CD4-positive, CD25-positive, alpha-beta regulatory T cell (primary cell): ENCODE measurements around the gene R3HDM1. TPM values are rescaled to one million over a fixed set of nuclear protein-coding genes. Genes with fewer than 3 reads are reported as not detected.

Experiments used
- ATAC-seq, 2 donors: fragments of 150-1000 bp; cut with Tn5 transposase; one replicate each; pipeline ENCODE4 v1.10.0; 2021; ENCODE audit warnings: low read depth in 2 of 2, moderate number of reproducible peaks in 2 of 2, moderate library complexity in 1 of 2
- DNase-seq, 3 donors: peaks; one replicate each; pipeline versions ENCODE4 v3.0.0 to v3.0.0-alpha.2; 2012 to 2022; ENCODE audit warnings: mixed read lengths in 1 of 3
- H3K27ac ChIP-seq: one replicate; pipeline ENCODE4 v1.7.0; 2013; ENCODE audit warnings: mild to moderate bottlenecking, low read length; ENCODE audit not compliant: insufficient read depth, poor library complexity, severe bottlenecking
- H3K27me3 ChIP-seq: one replicate; pipeline ENCODE4 v1.7.0; 2013; ENCODE audit warnings: low read length; ENCODE audit not compliant: control insufficient read depth, insufficient read depth
- H3K36me3 ChIP-seq: one replicate; pipeline ENCODE4 v1.7.0; 2013; ENCODE audit warnings: mild to moderate bottlenecking, low read length, moderate library complexity; ENCODE audit not compliant: control insufficient read depth, insufficient read depth
- H3K4me1 ChIP-seq: 2 replicates; pipeline ENCODE4 v1.7.0; 2013; ENCODE audit warnings: mild to moderate bottlenecking, low read length; ENCODE audit not compliant: insufficient read depth, control insufficient read depth, poor library complexity, severe bottlenecking
- H3K4me3 ChIP-seq: one replicate; pipeline ENCODE4 v1.7.0; 2013; ENCODE audit warnings: low read depth, mild to moderate bottlenecking, low read length, moderate library complexity
- H3K9me3 ChIP-seq, 2 experiments: 1 replicate in 1 of 2; 2 replicates in 1 of 2; pipeline ENCODE4 v1.7.0; 2013; ENCODE audit warnings: low read length in 2 of 2, mild to moderate bottlenecking in 1 of 2, moderate library complexity in 1 of 2; ENCODE audit not compliant: control insufficient read depth in 2 of 2
- H3K27ac Mint-ChIP-seq, 3 donors: one replicate each; pipeline ENCODE4 v1.8.0; 2020 to 2022; ENCODE audit warnings: mild to moderate bottlenecking in 3 of 3, mixed read lengths in 3 of 3, moderate library complexity in 2 of 3
- H3K27me3 Mint-ChIP-seq: one replicate; pipeline ENCODE4 v1.8.0; 2022; ENCODE audit warnings: mild to moderate bottlenecking, mixed read lengths
- H3K36me3 Mint-ChIP-seq: one replicate; pipeline ENCODE4 v1.8.0; 2020; ENCODE audit warnings: mixed read lengths
- H3K4me1 Mint-ChIP-seq, 4 donors: one replicate each; pipeline ENCODE4 v1.8.0; 2020 to 2022; ENCODE audit warnings: mixed read lengths in 4 of 4, mild to moderate bottlenecking in 1 of 4
- H3K4me3 Mint-ChIP-seq, 4 donors: one replicate each; pipeline ENCODE4 v1.8.0; 2020 to 2022; ENCODE audit warnings: mild to moderate bottlenecking in 4 of 4, mixed read lengths in 4 of 4, moderate library complexity in 3 of 4
- H3K9me3 Mint-ChIP-seq, 7 donors: one replicate each; pipeline ENCODE4 v1.8.0; 2020 to 2022; ENCODE audit warnings: mixed read lengths in 7 of 7, mild to moderate bottlenecking in 3 of 7, moderate library complexity in 2 of 7
- polyA plus RNA-seq, 4 donors: library from polyadenylated mRNA; unstranded; fragments of 300-500 nt; fragmentation: Illumina TruSeq; gene quantifications; one replicate each; pipeline ENCODE4 v1.2.3, GENCODE V29; 2021
- total RNA-seq: library from RNA; stranded (reverse); gene quantifications from one replicate; pipeline ENCODE4 v1.2.3, GENCODE V29; 2022

R3HDM1 gene
- total and polyA plus RNA-seq, 5 donors from 2014 or later, result 8.3 to 43.9 (median 16.3) TPM

- Histone ChIP-seq H3K36me3 (peaks cover 20% of the 10 kb centered on the region), H3K27me3 (no peaks in the 10 kb centered on the region), H3K4me1 (peaks cover 3% of the 10 kb centered on the region), H3K27ac (no peak overlapping the region), H3K9me3 (no peaks in the 10 kb centered on the region), H3K4me3 (no peak overlapping the region)
- no peaks in the 10 kb centered on the region for H3K27me3 Mint-ChIP-seq
- peaks cover 45% of the 10 kb centered on the region for H3K36me3 Mint-ChIP-seq
- H3K4me1 Mint-ChIP-seq, result peaks cover 11 to 21% (median 15%) of the 10 kb centered on the region in 4 donors
- no peaks in the 10 kb centered on the region for H3K9me3 Mint-ChIP-seq
- H3K27ac Mint-ChIP-seq, result no peak overlapping the region
- no peak overlapping the region for H3K4me3 Mint-ChIP-seq
- ATAC-seq (no peak), DNase-seq (no peak)
Observed at GRCh38 chr2:135663148-135663700, 131.9 kb downstream of the R3HDM1 start.

DNA sequence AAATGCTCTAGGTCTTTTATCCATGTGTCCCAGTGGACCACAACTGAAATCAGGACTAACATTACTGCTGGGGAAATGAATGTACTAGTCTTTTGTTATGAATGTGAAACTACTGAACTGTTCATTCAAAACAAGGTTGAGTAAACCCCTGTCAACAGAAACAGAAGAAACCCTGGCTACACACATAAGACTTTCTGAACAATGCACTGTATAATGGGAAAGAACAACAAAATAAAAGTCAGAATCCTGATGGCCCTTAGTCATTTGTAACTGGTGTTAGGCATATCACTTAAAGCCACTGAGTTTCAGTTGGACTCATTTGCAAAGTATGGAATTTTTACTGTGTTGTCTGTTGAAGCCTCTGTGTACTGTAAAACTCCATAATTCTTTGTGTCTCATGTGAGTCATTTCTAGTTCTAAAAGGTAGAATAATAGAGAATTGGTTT is 133.4 kb downstream of the R3HDM1 start:
- no peaks in the 10 kb centered on the region for H3K9me3 ChIP-seq
- Mint-ChIP-seq H3K36me3 (peaks cover 45% of the 10 kb centered on the region), H3K27me3 (no peaks in the 10 kb centered on the region), H3K4me1 (peaks cover 11 to 17% (median 14%) of the 10 kb centered on the region in 4 donors), H3K9me3 (no peaks in the 10 kb centered on the region), H3K27ac (peak overlapping the region in 2 of 3 donors; percentile 1 to 4), H3K4me3 (no peak overlapping the region)
- H3K27me3 ChIP-seq, result no peaks in the 10 kb centered on the region
- H3K4me1 ChIP-seq, result no peaks in the 10 kb centered on the region
- H3K27ac ChIP-seq, result no peak overlapping the region
- ATAC-seq (no peak), DNase-seq (peak in 1 of 3 donors; percentile 20)
- H3K36me3 ChIP-seq, result peaks cover 27% of the 10 kb centered on the region
- H3K4me3 ChIP-seq, result no peak overlapping the region

DNA sequence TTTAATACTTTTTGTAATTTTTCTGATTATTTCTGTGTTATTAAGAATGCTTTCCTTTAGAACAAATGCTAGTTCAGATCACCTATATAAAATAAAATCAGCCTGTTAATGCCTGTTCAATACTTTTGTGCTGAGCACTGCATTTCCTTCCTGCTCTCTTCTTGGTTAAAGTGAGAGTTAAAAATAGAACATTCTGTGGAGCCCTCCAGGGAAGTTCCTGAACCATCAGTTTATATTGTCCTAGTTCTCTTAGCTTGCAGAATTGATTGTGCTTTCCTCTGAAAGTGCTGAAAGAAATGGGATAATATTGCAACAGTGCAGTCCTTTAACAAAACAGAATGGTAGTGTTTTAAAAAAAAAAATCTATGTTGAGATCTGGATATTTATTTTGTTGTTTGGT is 135.8 kb downstream of the R3HDM1 start:
- Histone ChIP-seq H3K27me3 (no peaks in the 10 kb centered on the region), H3K36me3 (peaks cover 23% of the 10 kb centered on the region), H3K4me3 (no peak overlapping the region), H3K27ac (no peak overlapping the region), H3K9me3 (no peaks in the 10 kb centered on the region), H3K4me1 (no peaks in the 10 kb centered on the region)
- peaks cover 11 to 17% (median 14%) of the 10 kb centered on the region in 4 donors for H3K4me1 Mint-ChIP-seq
- peaks cover 30% of the 10 kb centered on the region for H3K36me3 Mint-ChIP-seq
- DNase-seq (no peak), ATAC-seq (no peak)
- no peaks in the 10 kb centered on the region for H3K27me3 Mint-ChIP-seq
- H3K27ac Mint-ChIP-seq, result peak overlapping the region in 1 of 3 donors; percentile 9
- H3K4me3 Mint-ChIP-seq, result no peak overlapping the region
- no peaks in the 10 kb centered on the region for H3K9me3 Mint-ChIP-seq

DNA sequence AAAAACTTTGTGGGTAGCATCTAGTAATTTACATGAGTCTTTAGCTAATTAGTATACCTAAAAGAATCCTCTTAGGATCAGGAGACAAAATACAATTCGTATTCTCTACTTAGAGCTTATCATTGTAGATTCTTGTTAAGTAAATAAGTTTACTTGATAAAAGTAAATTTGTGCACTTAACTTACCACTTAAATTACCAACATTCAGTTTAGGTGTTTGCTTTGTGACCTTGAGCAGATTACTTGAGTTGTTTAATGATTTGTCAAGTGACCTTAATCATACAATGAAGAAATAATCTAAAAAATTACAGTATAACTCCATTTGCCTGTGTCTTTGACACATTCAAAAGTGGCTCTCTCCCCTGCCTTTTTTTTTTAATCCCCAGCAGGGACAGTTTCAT is 143.2 kb downstream of the R3HDM1 start:
- Histone ChIP-seq H3K27me3 (no peaks in the 10 kb centered on the region), H3K4me1 (no peaks in the 10 kb centered on the region), H3K9me3 (no peaks in the 10 kb centered on the region), H3K36me3 (peaks cover 34% of the 10 kb centered on the region), H3K4me3 (no peak overlapping the region), H3K27ac (no peak overlapping the region)
- no peaks in the 10 kb centered on the region for H3K27me3 Mint-ChIP-seq
- DNase-seq (no peak), ATAC-seq (no peak)
- H3K9me3 Mint-ChIP-seq, result no peaks in the 10 kb centered on the region
- H3K4me1 Mint-ChIP-seq, result no peaks in the 10 kb centered on the region
- no peak overlapping the region for H3K27ac Mint-ChIP-seq
- peaks cover 32% of the 10 kb centered on the region for H3K36me3 Mint-ChIP-seq
- H3K4me3 Mint-ChIP-seq, result no peak overlapping the region

DNA sequence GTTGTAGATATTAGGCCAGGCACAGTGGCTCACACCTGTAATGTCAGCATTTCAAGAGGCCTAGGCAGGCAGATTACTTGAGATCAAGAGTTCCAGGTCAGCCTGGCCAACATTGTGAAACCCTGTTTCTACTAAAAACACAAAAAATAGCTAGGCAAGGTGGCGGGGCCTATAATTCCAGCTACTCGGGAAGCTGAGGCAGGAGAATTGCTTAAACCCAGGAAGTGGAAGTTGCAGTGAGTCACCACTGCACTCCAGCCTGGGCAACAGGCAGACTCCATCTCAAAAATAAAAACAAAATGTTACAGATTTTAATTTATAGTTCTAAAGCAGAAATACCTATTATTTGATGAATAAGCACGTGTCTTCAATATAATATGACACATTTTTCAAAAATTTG is 144.7 kb downstream of the R3HDM1 start:
- no peaks in the 10 kb centered on the region for H3K27me3 Mint-ChIP-seq
- Histone ChIP-seq H3K27me3 (no peaks in the 10 kb centered on the region), H3K27ac (no peak overlapping the region), H3K36me3 (peaks cover 37% of the 10 kb centered on the region), H3K4me3 (no peak overlapping the region), H3K4me1 (no peaks in the 10 kb centered on the region), H3K9me3 (no peaks in the 10 kb centered on the region)
- ATAC-seq (no peak), DNase-seq (no peak)
- no peak overlapping the region for H3K4me3 Mint-ChIP-seq
- peaks cover 44% of the 10 kb centered on the region for H3K36me3 Mint-ChIP-seq
- no peak overlapping the region for H3K27ac Mint-ChIP-seq
- no peaks in the 10 kb centered on the region for H3K4me1 Mint-ChIP-seq
- H3K9me3 Mint-ChIP-seq, result no peaks in the 10 kb centered on the region

GRCh38 chr2:135679125-135679524 is 147.8 kb downstream of the R3HDM1 start:
- ATAC-seq (no peak), DNase-seq (no peak)
- no peaks in the 10 kb centered on the region for H3K4me1 ChIP-seq
- no peak overlapping the region for H3K4me3 Mint-ChIP-seq
- no peak overlapping the region for H3K4me3 ChIP-seq
- H3K27ac Mint-ChIP-seq, result no peak overlapping the region
- no peaks in the 10 kb centered on the region for H3K4me1 Mint-ChIP-seq
- H3K27ac ChIP-seq, result no peak overlapping the region
- no peaks in the 10 kb centered on the region for H3K27me3 Mint-ChIP-seq
- no peaks in the 10 kb centered on the region for H3K27me3 ChIP-seq
- H3K36me3 Mint-ChIP-seq, result peaks cover 48% of the 10 kb centered on the region
- H3K9me3 ChIP-seq, result no peaks in the 10 kb centered on the region
- peaks cover 0 to 1% (median 0%) of the 10 kb centered on the region in 7 donors for H3K9me3 Mint-ChIP-seq
- H3K36me3 ChIP-seq, result peaks cover 37% of the 10 kb centered on the region

GRCh38 chr2:135685361-135685760 is 154.1 kb downstream of the R3HDM1 start:
- H3K27me3 Mint-ChIP-seq, result no peaks in the 10 kb centered on the region
- peaks cover 0 to 1% (median 0%) of the 10 kb centered on the region in 7 donors for H3K9me3 Mint-ChIP-seq
- no peaks in the 10 kb centered on the region for H3K27me3 ChIP-seq
- peaks cover 8% of the 10 kb centered on the region for H3K4me1 ChIP-seq
- ATAC-seq, result no peak
- no peak overlapping the region for H3K27ac ChIP-seq
- peaks cover 10% of the 10 kb centered on the region for H3K36me3 ChIP-seq
- no peak overlapping the region for H3K4me3 Mint-ChIP-seq
- no peak for DNase-seq
- H3K36me3 Mint-ChIP-seq, result peaks cover 47% of the 10 kb centered on the region
- no peak overlapping the region for H3K27ac Mint-ChIP-seq
- no peaks in the 10 kb centered on the region for H3K9me3 ChIP-seq
- no peak overlapping the region for H3K4me3 ChIP-seq
- peaks cover 13 to 29% (median 22%) of the 10 kb centered on the region in 4 donors for H3K4me1 Mint-ChIP-seq

- H3K36me3 Mint-ChIP-seq, result peaks cover 30% of the 10 kb centered on the region
- Histone ChIP-seq H3K27ac (peak overlapping the region; percentile 62), H3K36me3 (no peaks in the 10 kb centered on the region), H3K9me3 (no peaks in the 10 kb centered on the region), H3K4me3 (peak overlapping the region; percentile 65), H3K4me1 (peaks cover 8% of the 10 kb centered on the region), H3K27me3 (no peaks in the 10 kb centered on the region)
- ATAC-seq, result no peak
- H3K9me3 Mint-ChIP-seq, result no peaks in the 10 kb centered on the region
- H3K4me1 Mint-ChIP-seq, result peaks cover 15 to 33% (median 25%) of the 10 kb centered on the region in 4 donors
- H3K4me3 Mint-ChIP-seq, result peak overlapping the region in 1 of 4 donors; percentile 74
- DNase-seq, result no peak
- peak overlapping the region; percentile 87 to 94 (median 92) for H3K27ac Mint-ChIP-seq
- no peaks in the 10 kb centered on the region for H3K27me3 Mint-ChIP-seq
Observed at GRCh38 chr2:135688978-135689377, 157.7 kb downstream of the R3HDM1 start.
